HL-60 (cell line): ENCODE results near the gene FBXO17.

ENCODE experiments used
- DNase-seq, 2 experiments: peaks; one replicate each; pipeline ENCODE4 v3.0.0-alpha.2; 2010 to 2020; ENCODE audit warnings: low read depth in 1 of 2, low spot score in 1 of 2
- H3K27ac ChIP-seq: fragments of 250-450 bp; sonication (Bioruptor Pico); replicated peaks from 2 replicates; pipeline ENCODE4 v1.5.1; 2020; ENCODE audit warnings: mild to moderate bottlenecking, moderate library complexity
- H3K27me3 ChIP-seq: fragments of 250-450 bp; sonication (Bioruptor Pico); 2 replicates; pipeline ENCODE4 v1.5.1; 2021; ENCODE audit warnings: mild to moderate bottlenecking, moderate library complexity; ENCODE audit not compliant: insufficient read depth, poor library complexity, severe bottlenecking
- H3K4me3 ChIP-seq: replicated peaks from 2 replicates; pipeline ENCODE4 v1.5.1; 2011; ENCODE audit warnings: mild to moderate bottlenecking, control low read depth, low read length; ENCODE audit not compliant: insufficient read depth
- GABPA ChIP-seq: IDR thresholded peaks from 2 replicates; pipeline ENCODE4 v1.6.1; 2012; ENCODE audit warnings: low read depth
- POLR2AphosphoS5 ChIP-seq: IDR thresholded peaks from 2 replicates; pipeline ENCODE4 v1.6.1; 2012; ENCODE audit warnings: low read depth
- SPI1 ChIP-seq: IDR thresholded peaks from 2 replicates; pipeline ENCODE4 v1.6.1; 2012; ENCODE audit warnings: low read depth, mild to moderate bottlenecking, borderline replicate concordance
- TF ChIP-seq, protein P1 (sequence below): IDR thresholded peaks from 2 replicates; pipeline ENCODE4 v1.6.1; 2012; ENCODE audit warnings: low read depth; ENCODE audit not compliant: insufficient replicate concordance
- TF ChIP-seq, protein P2 (sequence below): IDR thresholded peaks from one replicate; pipeline ENCODE4 v1.5.1; 2011; ENCODE audit warnings: low read length, control low read depth, inconsistent platforms; ENCODE audit not compliant: insufficient read depth

The FBXO17 gene

GRCh38 chr19:38894968-38895367 is 80.6 kb downstream of the FBXO17 start:
- H3K27ac ChIP-seq, result no peak overlapping the region
- no peaks in the 10 kb centered on the region for H3K27me3 ChIP-seq
- DNase-seq, result no peak
- H3K4me3 ChIP-seq, result no peak overlapping the region
- no peak for TF ChIP-seq GABPA
- TF ChIP-seq, protein P1, sequence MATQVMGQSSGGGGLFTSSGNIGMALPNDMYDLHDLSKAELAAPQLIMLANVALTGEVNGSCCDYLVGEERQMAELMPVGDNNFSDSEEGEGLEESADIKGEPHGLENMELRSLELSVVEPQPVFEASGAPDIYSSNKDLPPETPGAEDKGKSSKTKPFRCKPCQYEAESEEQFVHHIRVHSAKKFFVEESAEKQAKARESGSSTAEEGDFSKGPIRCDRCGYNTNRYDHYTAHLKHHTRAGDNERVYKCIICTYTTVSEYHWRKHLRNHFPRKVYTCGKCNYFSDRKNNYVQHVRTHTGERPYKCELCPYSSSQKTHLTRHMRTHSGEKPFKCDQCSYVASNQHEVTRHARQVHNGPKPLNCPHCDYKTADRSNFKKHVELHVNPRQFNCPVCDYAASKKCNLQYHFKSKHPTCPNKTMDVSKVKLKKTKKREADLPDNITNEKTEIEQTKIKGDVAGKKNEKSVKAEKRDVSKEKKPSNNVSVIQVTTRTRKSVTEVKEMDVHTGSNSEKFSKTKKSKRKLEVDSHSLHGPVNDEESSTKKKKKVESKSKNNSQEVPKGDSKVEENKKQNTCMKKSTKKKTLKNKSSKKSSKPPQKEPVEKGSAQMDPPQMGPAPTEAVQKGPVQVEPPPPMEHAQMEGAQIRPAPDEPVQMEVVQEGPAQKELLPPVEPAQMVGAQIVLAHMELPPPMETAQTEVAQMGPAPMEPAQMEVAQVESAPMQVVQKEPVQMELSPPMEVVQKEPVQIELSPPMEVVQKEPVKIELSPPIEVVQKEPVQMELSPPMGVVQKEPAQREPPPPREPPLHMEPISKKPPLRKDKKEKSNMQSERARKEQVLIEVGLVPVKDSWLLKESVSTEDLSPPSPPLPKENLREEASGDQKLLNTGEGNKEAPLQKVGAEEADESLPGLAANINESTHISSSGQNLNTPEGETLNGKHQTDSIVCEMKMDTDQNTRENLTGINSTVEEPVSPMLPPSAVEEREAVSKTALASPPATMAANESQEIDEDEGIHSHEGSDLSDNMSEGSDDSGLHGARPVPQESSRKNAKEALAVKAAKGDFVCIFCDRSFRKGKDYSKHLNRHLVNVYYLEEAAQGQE, result no peak
- TF ChIP-seq, protein P2, sequence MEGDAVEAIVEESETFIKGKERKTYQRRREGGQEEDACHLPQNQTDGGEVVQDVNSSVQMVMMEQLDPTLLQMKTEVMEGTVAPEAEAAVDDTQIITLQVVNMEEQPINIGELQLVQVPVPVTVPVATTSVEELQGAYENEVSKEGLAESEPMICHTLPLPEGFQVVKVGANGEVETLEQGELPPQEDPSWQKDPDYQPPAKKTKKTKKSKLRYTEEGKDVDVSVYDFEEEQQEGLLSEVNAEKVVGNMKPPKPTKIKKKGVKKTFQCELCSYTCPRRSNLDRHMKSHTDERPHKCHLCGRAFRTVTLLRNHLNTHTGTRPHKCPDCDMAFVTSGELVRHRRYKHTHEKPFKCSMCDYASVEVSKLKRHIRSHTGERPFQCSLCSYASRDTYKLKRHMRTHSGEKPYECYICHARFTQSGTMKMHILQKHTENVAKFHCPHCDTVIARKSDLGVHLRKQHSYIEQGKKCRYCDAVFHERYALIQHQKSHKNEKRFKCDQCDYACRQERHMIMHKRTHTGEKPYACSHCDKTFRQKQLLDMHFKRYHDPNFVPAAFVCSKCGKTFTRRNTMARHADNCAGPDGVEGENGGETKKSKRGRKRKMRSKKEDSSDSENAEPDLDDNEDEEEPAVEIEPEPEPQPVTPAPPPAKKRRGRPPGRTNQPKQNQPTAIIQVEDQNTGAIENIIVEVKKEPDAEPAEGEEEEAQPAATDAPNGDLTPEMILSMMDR, result no peak
- TF ChIP-seq SPI1, result no peak
- TF ChIP-seq POLR2AphosphoS5, result no peak

- H3K27me3 ChIP-seq, result no peaks in the 10 kb centered on the region
- no peak overlapping the region for H3K4me3 ChIP-seq
- no peak overlapping the region for H3K27ac ChIP-seq
- TF ChIP-seq, protein P2, result no peak
- TF ChIP-seq POLR2AphosphoS5, result no peak
- no peak for DNase-seq
These were observed 82.2 kb downstream of the FBXO17 start for GRCh38 chr19:38893341-38893771.

DNA sequence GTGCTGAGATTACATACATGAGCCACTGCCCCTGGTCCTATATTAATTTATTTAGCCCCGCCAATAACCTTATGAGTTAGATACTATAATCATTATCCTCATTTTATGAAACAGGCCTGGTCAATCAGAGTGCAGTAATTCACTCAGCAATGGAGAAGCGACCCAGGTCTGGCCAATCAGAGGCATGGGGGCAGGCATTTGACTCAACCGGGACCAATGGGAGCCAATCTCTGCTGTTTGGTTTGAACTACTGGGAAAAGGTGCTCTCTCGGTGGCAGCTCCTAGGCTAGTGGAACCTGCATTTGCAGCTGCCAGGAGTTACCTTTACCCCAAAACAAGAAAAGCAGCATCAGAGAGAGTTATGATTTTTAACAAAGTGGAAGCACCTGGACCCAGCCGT is 82.7 kb downstream of the FBXO17 start:
- H3K27ac ChIP-seq, result no peak overlapping the region
- no peak for DNase-seq

More for the DNA sequence above, 82.7 kb downstream of the FBXO17 start:
- Histone ChIP-seq H3K27me3 (no peaks in the 10 kb centered on the region), H3K4me3 (no peak overlapping the region)
- TF ChIP-seq, protein P2, result no peak
- no peak for TF ChIP-seq GABPA
- TF ChIP-seq SPI1, result no peak
- TF ChIP-seq, protein P1, result no peak
- TF ChIP-seq POLR2AphosphoS5, result no peak
